OCI-LY1 (cell line): ENCODE results near the gene SCTR.

Source experiments
- EZH2 ChIP-seq: fragments of 200-600 bp; sonication (generic), shearing (Covaris generic); IDR thresholded peaks from 2 replicates; pipeline ENCODE4 v1.8.0; 2017; ENCODE audit warnings: borderline replicate concordance, mixed run types, mild to moderate bottlenecking, antibody characterized with exemption, low read length, moderate library complexity, mixed read lengths
- TF ChIP-seq, protein P1 (sequence below): fragments of 200-600 bp; sonication (generic), shearing (Covaris generic); IDR thresholded peaks from 2 replicates; pipeline ENCODE4 v1.5.1; 2017; ENCODE audit warnings: mild to moderate bottlenecking, antibody characterized with exemption, low read length, moderate library complexity, mixed read lengths

DNA sequence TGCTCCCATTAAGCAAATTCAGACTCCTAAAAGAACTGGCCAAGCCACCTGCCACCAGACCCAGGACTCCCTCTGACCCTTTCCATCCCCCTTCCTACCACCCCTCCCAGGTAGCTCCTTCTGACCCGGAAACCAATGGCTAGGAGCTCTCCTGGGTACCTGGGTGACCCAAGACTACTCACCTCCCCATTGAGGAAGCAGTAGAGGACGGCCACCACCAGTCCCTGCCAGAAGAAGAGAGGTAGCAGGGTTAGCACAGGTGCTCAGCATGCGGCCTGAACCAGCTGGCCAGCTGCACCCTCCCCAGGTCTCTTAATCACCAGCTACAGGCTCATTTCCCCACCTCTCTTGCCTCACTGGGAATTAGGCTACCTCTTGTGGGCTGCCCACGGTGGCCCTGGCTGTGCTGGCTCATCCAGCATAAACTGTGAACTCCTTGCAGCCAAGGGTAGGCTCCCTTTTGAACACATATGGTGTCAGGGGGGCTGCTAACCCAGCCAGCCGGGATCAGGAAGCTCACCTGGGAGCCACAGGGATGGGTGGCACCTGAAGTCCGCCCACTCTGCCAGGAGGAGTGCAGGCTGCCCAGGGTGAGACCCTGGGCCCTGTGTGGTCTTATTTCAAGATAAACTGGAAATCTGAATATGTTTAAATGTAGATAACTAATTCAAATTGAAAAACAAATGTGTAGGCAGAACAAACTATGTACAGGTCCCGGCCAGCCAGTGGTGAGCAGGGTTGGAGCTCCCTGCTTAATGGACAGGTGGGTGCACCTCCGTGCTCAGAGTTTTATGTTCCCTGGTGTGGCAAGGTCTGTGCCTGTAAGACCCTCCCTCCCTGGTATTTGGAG lies 82.7 kb downstream of the SCTR start:
- TF ChIP-seq, protein P1, sequence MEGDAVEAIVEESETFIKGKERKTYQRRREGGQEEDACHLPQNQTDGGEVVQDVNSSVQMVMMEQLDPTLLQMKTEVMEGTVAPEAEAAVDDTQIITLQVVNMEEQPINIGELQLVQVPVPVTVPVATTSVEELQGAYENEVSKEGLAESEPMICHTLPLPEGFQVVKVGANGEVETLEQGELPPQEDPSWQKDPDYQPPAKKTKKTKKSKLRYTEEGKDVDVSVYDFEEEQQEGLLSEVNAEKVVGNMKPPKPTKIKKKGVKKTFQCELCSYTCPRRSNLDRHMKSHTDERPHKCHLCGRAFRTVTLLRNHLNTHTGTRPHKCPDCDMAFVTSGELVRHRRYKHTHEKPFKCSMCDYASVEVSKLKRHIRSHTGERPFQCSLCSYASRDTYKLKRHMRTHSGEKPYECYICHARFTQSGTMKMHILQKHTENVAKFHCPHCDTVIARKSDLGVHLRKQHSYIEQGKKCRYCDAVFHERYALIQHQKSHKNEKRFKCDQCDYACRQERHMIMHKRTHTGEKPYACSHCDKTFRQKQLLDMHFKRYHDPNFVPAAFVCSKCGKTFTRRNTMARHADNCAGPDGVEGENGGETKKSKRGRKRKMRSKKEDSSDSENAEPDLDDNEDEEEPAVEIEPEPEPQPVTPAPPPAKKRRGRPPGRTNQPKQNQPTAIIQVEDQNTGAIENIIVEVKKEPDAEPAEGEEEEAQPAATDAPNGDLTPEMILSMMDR, result no peak
- no peak for TF ChIP-seq EZH2
